ENCODE results near the gene USP46. TPM values are rescaled to one million over a fixed set of nuclear protein-coding genes. Genes with fewer than 3 reads are reported as not detected.

The USP46 gene
- total RNA-seq, 4 donors from 2014 or later, result 8.4 to 17.5 (median 10.5) TPM

GRCh38 chr4:52676536-52676935, 17.4 kb upstream of the USP46 start:
- Histone ChIP-seq H3K36me3 (no peaks in the 10 kb centered on the region), H3K27ac (no peak overlapping the region), H3K4me3 (no peak overlapping the region), H3K9me3 (no peaks in the 10 kb centered on the region), H3K27me3 (no peaks in the 10 kb centered on the region), H3K4me1 (no peaks in the 10 kb centered on the region)
- DNase-seq (ENCODE audit: low spot score in 2 of 2), result no peak
- TF ChIP-seq EP300 (IDR thresholded peaks at IDR 0.05), result no peak
- TF ChIP-seq POLR2AphosphoS5 (IDR thresholded peaks at IDR 0.05), result no peak
- no peak for TF ChIP-seq CTCF (IDR thresholded peaks at IDR 0.05)
- no peak for TF ChIP-seq POLR2A (IDR thresholded peaks at IDR 0.05)
- 95% methylated on average over 1 of the region's 1 CpG for WGBS

GRCh38 chr4:52675111-52675510, 16.0 kb upstream of the USP46 start:
- Histone ChIP-seq H3K9me3 (no peaks in the 10 kb centered on the region), H3K4me1 (no peaks in the 10 kb centered on the region), H3K27me3 (no peaks in the 10 kb centered on the region), H3K4me3 (no peak overlapping the region), H3K27ac (no peak overlapping the region), H3K36me3 (no peaks in the 10 kb centered on the region)
- 75% methylated on average over 3 of the region's 3 CpGs for WGBS
- DNase-seq (ENCODE audit: low spot score in 2 of 2), result no peak
- TF ChIP-seq POLR2A (IDR thresholded peaks at IDR 0.05), result no peak

- Histone ChIP-seq H3K36me3 (no peaks in the 10 kb centered on the region), H3K27ac (no peak overlapping the region), H3K27me3 (no peaks in the 10 kb centered on the region), H3K9me3 (no peaks in the 10 kb centered on the region), H3K4me3 (no peak overlapping the region), H3K4me1 (no peaks in the 10 kb centered on the region)
- no peak for DNase-seq (ENCODE audit: low spot score in 2 of 2)
- WGBS, result 82% methylated on average over 2 of the region's 2 CpGs
- TF ChIP-seq POLR2A (IDR thresholded peaks at IDR 0.05), result no peak
Measured at GRCh38 chr4:52670739-52671138, 11.6 kb upstream of the USP46 start.

GRCh38 chr4:52670121-52670520, 11.0 kb upstream of the USP46 start:
- Histone ChIP-seq H3K4me3 (no peak overlapping the region), H3K27me3 (no peaks in the 10 kb centered on the region), H3K27ac (no peak overlapping the region), H3K4me1 (no peaks in the 10 kb centered on the region), H3K36me3 (no peaks in the 10 kb centered on the region), H3K9me3 (no peaks in the 10 kb centered on the region)
- WGBS, result 92% methylated on average over 2 of the region's 2 CpGs
- DNase-seq (ENCODE audit: low spot score in 2 of 2), result no peak
- TF ChIP-seq POLR2A (IDR thresholded peaks at IDR 0.05) (no peak), POLR2AphosphoS5 (IDR thresholded peaks at IDR 0.05) (no peak), EP300 (IDR thresholded peaks at IDR 0.05) (no peak), CTCF (IDR thresholded peaks at IDR 0.05) (no peak)

- no peaks in the 10 kb centered on the region for H3K9me3 ChIP-seq
- H3K4me3 ChIP-seq, result no peak overlapping the region
- DNase-seq (ENCODE audit: low spot score in 2 of 2), result no peak
- no peak overlapping the region for H3K27ac ChIP-seq
- H3K4me1 ChIP-seq, result no peaks in the 10 kb centered on the region
- no peaks in the 10 kb centered on the region for H3K27me3 ChIP-seq
- TF ChIP-seq EP300 (IDR thresholded peaks at IDR 0.05), result no peak
- TF ChIP-seq POLR2AphosphoS5 (IDR thresholded peaks at IDR 0.05), result no peak
- TF ChIP-seq POLR2A (IDR thresholded peaks at IDR 0.05), result no peak
- TF ChIP-seq CTCF (IDR thresholded peaks at IDR 0.05), result no peak
- H3K36me3 ChIP-seq, result no peaks in the 10 kb centered on the region
- WGBS, result 12% methylated on average over 2 of the region's 2 CpGs
Measured at GRCh38 chr4:52665592-52665991, 6.5 kb upstream of the USP46 start.

- Histone ChIP-seq H3K27me3 (no peaks in the 10 kb centered on the region), H3K36me3 (no peaks in the 10 kb centered on the region), H3K4me3 (no peak overlapping the region), H3K4me1 (peaks cover 6% of the 10 kb centered on the region), H3K27ac (no peak overlapping the region), H3K9me3 (no peaks in the 10 kb centered on the region)
- TF ChIP-seq POLR2AphosphoS5 (IDR thresholded peaks at IDR 0.05), result no peak
- TF ChIP-seq CTCF (IDR thresholded peaks at IDR 0.05), result no peak
- TF ChIP-seq EP300 (IDR thresholded peaks at IDR 0.05), result no peak
- TF ChIP-seq POLR2A (IDR thresholded peaks at IDR 0.05), result no peak
- DNase-seq (ENCODE audit: low spot score in 2 of 2), result no peak
Measured at GRCh38 chr4:52664479-52664878, 5.4 kb upstream of the USP46 start.
